Mesothelial cell of epicardium (in vitro differentiated cells): Measurements from ENCODE around the gene SAMHD1. TPM values are rescaled to one million over a fixed set of nuclear protein-coding genes. Genes with fewer than 3 reads are reported as not detected.
A peak's percentile ranks its signal among the peaks of the same experiment; 100 is the strongest.

ENCODE experiments used
- DNase-seq, 2 experiments: peaks; one replicate each; pipeline ENCODE4 v3.0.0; 2021; ENCODE audit warnings: low spot score in 2 of 2; ENCODE audit not compliant: unreplicated experiment in 2 of 2
- H3K27ac Mint-ChIP-seq: 2 replicates; pipeline ENCODE4 v1.8.0; 2021; ENCODE audit warnings: mixed read lengths
- H3K27me3 Mint-ChIP-seq: 2 replicates; pipeline ENCODE4 v1.8.0; 2021; ENCODE audit warnings: low read depth, mixed read lengths
- H3K36me3 Mint-ChIP-seq: 2 replicates; pipeline ENCODE4 v1.8.0; 2021; ENCODE audit warnings: mixed read lengths
- H3K4me1 Mint-ChIP-seq: 2 replicates; pipeline ENCODE4 v1.8.0; 2021; ENCODE audit warnings: mixed read lengths
- H3K4me3 Mint-ChIP-seq: 2 replicates; pipeline ENCODE4 v1.8.0; 2021; ENCODE audit warnings: mild to moderate bottlenecking, moderate library complexity, mixed read lengths
- H3K9me3 Mint-ChIP-seq: 2 replicates; pipeline ENCODE4 v1.8.0; 2021; ENCODE audit warnings: mixed read lengths
- total RNA-seq: library from RNA; stranded (reverse); gene quantifications from 3 replicates; pipeline ENCODE4 v1.2.1, GENCODE V29; 2021
- TF ChIP-seq, protein P1 (sequence below): fragments of 200-600 bp; sonication (generic); IDR thresholded peaks from one replicate; pipeline ENCODE4 v1.5.0; 2021; ENCODE audit warnings: antibody characterized with exemption; ENCODE audit not compliant: unreplicated experiment

The SAMHD1 gene
- total RNA-seq, 1 donor from 2014 or later: 11.0 TPM

DNA sequence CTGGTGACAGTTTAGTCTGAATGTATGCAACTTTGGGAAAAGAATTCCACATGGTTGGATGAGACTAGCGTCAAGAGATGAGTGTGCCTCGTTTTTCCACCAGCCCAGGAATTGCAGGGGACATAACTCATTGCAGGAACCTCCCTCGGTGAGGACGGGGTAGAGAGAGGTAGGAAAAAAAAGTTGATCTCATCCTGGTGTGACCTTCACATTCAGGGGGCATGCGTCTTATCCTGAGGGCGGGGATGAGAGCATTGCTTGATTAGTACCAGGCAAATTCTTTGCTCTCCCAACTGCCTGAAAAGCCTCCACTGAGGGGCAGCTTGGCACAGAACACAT, 63.8 kb downstream of the SAMHD1 start:
- no peak overlapping the region for H3K4me3 Mint-ChIP-seq
- no peaks in the 10 kb centered on the region for H3K9me3 Mint-ChIP-seq
- no peak overlapping the region for H3K27ac Mint-ChIP-seq
- H3K4me1 Mint-ChIP-seq: peaks cover 13% of the 10 kb centered on the region
- no peak for DNase-seq
- TF ChIP-seq, protein P1, sequence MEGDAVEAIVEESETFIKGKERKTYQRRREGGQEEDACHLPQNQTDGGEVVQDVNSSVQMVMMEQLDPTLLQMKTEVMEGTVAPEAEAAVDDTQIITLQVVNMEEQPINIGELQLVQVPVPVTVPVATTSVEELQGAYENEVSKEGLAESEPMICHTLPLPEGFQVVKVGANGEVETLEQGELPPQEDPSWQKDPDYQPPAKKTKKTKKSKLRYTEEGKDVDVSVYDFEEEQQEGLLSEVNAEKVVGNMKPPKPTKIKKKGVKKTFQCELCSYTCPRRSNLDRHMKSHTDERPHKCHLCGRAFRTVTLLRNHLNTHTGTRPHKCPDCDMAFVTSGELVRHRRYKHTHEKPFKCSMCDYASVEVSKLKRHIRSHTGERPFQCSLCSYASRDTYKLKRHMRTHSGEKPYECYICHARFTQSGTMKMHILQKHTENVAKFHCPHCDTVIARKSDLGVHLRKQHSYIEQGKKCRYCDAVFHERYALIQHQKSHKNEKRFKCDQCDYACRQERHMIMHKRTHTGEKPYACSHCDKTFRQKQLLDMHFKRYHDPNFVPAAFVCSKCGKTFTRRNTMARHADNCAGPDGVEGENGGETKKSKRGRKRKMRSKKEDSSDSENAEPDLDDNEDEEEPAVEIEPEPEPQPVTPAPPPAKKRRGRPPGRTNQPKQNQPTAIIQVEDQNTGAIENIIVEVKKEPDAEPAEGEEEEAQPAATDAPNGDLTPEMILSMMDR: no peak
- no peaks in the 10 kb centered on the region for H3K36me3 Mint-ChIP-seq
- H3K27me3 Mint-ChIP-seq: peaks cover 2% of the 10 kb centered on the region

DNA sequence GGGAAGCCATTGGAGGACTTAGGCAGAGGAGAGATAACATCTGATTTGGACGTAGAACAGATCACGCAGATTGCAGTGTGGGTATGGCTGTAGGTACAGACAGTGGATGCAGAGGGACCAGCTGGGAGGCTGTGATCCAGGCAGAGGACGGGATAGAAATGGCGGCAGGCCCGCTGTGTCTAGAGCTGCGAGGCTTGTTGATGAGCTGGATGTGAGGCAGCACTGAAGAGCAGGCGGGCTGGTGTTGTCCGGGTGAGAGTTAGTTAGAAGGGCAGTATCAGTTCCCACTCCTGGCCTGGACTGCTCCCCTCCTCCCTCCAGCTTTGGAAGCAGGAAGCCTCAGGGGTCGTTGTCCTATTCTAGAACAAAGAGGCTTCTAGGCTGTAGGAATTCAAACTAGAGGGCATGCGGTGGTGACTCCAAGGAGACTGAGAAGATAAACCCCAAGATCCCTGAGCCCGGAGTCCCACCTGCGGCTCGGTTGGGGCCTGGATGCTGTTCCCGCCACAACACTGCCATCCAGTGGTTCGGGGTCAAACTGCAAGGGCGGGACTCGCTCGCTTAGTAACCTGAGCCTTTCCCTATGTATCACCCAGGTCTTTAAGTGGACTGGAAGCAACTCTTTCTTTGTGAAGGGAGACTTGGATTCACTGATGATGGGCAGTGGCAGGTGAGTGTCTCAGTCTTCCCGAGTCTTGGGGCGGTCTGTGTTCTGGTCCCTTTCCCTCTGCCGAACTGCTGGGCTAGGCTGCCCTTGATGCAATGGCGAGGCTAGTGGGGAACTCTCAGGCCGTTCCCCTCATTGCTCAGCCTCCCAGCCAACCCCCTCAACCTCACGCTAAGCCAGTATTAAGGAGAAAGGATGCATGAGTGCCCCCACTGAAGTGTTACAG, 64.4 kb downstream of the SAMHD1 start:
- H3K36me3 Mint-ChIP-seq: no peaks in the 10 kb centered on the region
- peak overlapping the region; percentile 42 for H3K4me3 Mint-ChIP-seq
- TF ChIP-seq, protein P1: peak; percentile 89
- no peak overlapping the region for H3K27ac Mint-ChIP-seq
- H3K9me3 Mint-ChIP-seq: no peaks in the 10 kb centered on the region
- H3K27me3 Mint-ChIP-seq: peaks cover 2% of the 10 kb centered on the region
- H3K4me1 Mint-ChIP-seq: peaks cover 13% of the 10 kb centered on the region
- peak; percentile 68 to 93 for DNase-seq

- Mint-ChIP-seq H3K4me3 (no peak overlapping the region), H3K36me3 (no peaks in the 10 kb centered on the region)
Measured at GRCh38 chr20:36885356-36885755, 66.2 kb downstream of the SAMHD1 start.

GRCh38 chr20:36883977-36884535, 67.5 kb downstream of the SAMHD1 start:
- Mint-ChIP-seq H3K27ac (no peak overlapping the region), H3K4me3 (no peak overlapping the region), H3K27me3 (peaks cover 2% of the 10 kb centered on the region), H3K4me1 (peaks cover 13% of the 10 kb centered on the region), H3K36me3 (no peaks in the 10 kb centered on the region), H3K9me3 (no peaks in the 10 kb centered on the region)
- DNase-seq: no peak
- TF ChIP-seq, protein P1: no peak

More at GRCh38 chr20:36885356-36885755, 66.2 kb downstream of the SAMHD1 start:
- Mint-ChIP-seq H3K9me3 (no peaks in the 10 kb centered on the region), H3K27ac (no peak overlapping the region), H3K4me1 (peaks cover 13% of the 10 kb centered on the region), H3K27me3 (peaks cover 2% of the 10 kb centered on the region)
- TF ChIP-seq, protein P1: no peak
- no peak for DNase-seq

DNA sequence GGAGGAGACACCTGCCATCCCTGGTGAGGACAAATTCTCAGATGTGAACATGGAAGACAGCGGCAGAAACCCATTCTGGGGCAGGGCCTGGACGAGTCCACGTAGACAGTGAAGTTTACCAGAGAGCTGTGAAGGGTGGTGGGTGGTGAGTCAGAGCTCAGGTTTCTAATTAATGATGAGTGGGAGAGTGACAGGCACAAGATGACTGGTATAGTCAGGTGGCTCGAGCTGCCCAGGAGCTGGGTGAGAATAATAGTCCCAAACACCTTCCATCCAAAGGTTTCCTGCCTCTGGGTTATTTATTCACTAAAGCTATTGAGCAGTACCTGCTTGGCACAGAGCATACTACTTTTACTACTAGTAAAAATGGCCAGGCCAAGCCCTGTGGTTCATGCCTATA, 69.6 kb downstream of the SAMHD1 start:
- Mint-ChIP-seq H3K4me1 (peaks cover 3% of the 10 kb centered on the region), H3K27ac (no peak overlapping the region), H3K36me3 (no peaks in the 10 kb centered on the region), H3K27me3 (peaks cover 2% of the 10 kb centered on the region), H3K9me3 (no peaks in the 10 kb centered on the region), H3K4me3 (no peak overlapping the region)
- TF ChIP-seq, protein P1: no peak
- no peak for DNase-seq
